Epithelial cell of esophagus (primary cell): ENCODE results near the gene TRPM3.

Experiments used
- DNase-seq: peaks from one replicate; pipeline ENCODE4 v3.0.0; 2010; ENCODE audit warnings: low read depth
- H3K4me3 ChIP-seq: 2 replicates; pipeline ENCODE4 v1.5.1; 2011; ENCODE audit warnings: mild to moderate bottlenecking, low read length, control low read depth
- TF ChIP-seq, protein P1 (sequence below): IDR thresholded peaks from 2 replicates; pipeline ENCODE4 v1.5.1; 2011; ENCODE audit warnings: low read depth, mild to moderate bottlenecking, low read length, control low read depth, inconsistent platforms; ENCODE audit not compliant: insufficient read depth; ENCODE audit errors: missing control alignments

The TRPM3 gene

DNA sequence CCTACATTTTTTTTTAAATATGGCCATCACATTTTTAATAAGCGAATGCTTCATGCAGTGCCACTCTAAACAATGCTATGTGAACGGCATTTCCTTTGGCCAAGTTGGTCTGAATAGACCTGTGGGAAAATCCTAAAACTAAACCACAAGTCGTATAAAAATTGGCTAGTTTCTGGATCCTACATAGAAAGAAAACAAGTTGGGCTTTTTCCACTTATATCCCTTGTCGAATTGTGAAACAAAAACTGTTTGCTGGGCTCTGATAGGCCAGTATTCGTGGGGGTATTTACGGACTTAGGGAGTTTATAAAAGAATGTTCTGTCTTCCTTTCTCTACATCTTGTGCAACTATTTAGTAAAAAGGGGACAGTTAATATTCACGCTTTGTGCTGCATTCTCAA, 553.9 kb downstream of the TRPM3 start:
- TF ChIP-seq, protein P1, sequence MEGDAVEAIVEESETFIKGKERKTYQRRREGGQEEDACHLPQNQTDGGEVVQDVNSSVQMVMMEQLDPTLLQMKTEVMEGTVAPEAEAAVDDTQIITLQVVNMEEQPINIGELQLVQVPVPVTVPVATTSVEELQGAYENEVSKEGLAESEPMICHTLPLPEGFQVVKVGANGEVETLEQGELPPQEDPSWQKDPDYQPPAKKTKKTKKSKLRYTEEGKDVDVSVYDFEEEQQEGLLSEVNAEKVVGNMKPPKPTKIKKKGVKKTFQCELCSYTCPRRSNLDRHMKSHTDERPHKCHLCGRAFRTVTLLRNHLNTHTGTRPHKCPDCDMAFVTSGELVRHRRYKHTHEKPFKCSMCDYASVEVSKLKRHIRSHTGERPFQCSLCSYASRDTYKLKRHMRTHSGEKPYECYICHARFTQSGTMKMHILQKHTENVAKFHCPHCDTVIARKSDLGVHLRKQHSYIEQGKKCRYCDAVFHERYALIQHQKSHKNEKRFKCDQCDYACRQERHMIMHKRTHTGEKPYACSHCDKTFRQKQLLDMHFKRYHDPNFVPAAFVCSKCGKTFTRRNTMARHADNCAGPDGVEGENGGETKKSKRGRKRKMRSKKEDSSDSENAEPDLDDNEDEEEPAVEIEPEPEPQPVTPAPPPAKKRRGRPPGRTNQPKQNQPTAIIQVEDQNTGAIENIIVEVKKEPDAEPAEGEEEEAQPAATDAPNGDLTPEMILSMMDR, result no peak
- H3K4me3 ChIP-seq, result no peak overlapping the region
- DNase-seq, result no peak

DNA sequence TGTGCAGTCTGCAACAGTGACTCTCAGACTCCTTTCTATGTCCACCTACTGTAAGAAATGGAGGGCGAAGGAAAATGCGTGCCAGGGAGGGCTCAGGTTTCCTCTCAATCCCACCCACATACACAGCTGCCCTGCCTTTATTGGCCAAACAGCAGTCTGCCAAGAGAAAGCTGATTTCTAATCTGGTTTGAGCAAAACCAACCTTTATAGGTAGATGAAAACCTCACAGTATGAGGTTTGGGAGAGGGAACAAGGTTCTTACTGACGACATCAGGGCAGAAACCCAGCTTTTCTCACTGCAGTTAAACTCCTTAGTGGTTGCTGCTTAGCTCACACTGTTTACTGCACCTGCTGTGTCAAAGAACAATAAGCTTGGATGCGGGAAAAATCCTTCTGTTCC, 554.7 kb downstream of the TRPM3 start:
- TF ChIP-seq, protein P1, result no peak
- no peak for DNase-seq
- no peak overlapping the region for H3K4me3 ChIP-seq

DNA sequence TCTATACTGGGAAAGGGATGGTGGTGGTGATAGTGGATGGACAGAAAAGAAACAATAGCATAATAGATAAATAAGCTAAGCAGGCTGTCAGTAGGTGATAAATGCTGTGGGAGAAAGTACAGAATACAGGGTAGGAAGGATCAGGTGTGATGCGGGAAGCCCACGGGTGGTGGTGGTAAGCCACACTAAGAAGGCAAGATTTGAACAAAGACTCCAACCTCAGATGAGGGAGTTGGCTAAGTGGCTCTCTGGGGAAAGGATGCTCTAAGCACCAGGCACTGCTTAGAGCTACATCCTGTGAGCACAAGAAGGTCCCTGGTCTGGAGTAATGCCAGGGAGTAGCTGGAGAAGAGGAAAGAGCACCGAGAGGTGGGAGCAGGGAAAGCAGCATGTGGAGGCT, 555.4 kb downstream of the TRPM3 start:
- no peak for DNase-seq
- no peak overlapping the region for H3K4me3 ChIP-seq
- TF ChIP-seq, protein P1, result no peak

DNA sequence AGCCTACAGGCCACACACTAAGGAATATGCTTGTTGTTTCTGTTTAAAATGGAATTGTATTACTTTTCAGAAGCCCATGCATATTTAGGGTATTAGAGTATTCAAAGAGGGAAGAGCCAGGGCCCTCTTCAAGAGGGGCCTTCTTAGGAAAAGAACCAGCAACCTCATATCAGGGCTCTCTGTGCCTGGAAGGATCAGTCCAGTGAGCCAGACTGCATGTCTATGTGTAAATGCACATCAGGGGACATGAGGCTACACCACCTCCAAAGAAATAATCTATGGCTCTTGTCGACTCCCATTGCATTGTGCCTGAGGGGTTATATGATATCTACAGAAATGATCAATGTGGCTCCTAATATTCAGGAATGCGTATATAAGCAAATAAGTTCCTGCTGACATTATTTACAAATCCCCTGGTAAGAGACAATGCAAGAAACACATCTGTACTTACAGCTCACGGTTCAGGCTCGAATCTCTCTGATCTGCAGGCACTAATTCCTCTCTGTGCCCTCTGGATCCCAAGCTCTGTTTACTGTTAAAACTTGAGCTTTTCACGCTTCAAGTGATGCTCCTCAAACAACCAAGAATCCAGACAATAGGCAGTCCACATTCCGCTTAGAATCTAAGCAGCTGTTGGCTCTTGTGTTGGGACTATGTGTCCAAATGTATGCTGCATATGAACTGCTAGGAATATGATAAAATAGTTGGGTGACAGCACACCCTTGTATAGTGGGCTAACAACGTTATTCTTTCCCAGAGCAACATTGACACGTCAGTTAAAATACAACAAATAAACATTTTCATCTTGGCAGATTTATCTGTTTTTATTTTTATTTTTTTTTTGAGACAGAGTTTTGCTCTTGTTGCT, 556.7 kb downstream of the TRPM3 start:
- no peak overlapping the region for H3K4me3 ChIP-seq
- TF ChIP-seq, protein P1, result no peak
- no peak for DNase-seq

- DNase-seq, result peak; percentile 35
- H3K4me3 ChIP-seq, result no peak overlapping the region
- TF ChIP-seq, protein P1, result no peak
These were observed 557.8 kb downstream of the TRPM3 start for GRCh38 chr9:70563431-70564204.

- DNase-seq, result no peak
- H3K4me3 ChIP-seq, result no peak overlapping the region
- TF ChIP-seq, protein P1, result no peak
These were observed 558.4 kb downstream of the TRPM3 start for GRCh38 chr9:70563010-70563409.
